Suprapubic skin (tissue), 4 donors: Measurements from ENCODE around the gene FIBIN.

ENCODE experiments used
- EP300 ChIP-seq: sonication (generic); formaldehyde crosslinking; IDR thresholded peaks from one replicate; pipeline ENCODE4 v1.6.1; 2017; ENCODE audit warnings: antibody characterized with exemption
- POLR2A ChIP-seq, 2 donors: fragments of 450-650 bp; IDR thresholded peaks; one replicate each; pipeline ENCODE4 v1.6.1; 2017; ENCODE audit warnings: antibody characterized with exemption in 2 of 2, mild to moderate bottlenecking in 2 of 2, moderate library complexity in 2 of 2
- POLR2AphosphoS5 ChIP-seq, 3 donors: sonication (generic); formaldehyde crosslinking; IDR thresholded peaks; one replicate each; pipeline ENCODE4 v1.6.1; 2017; ENCODE audit warnings: antibody characterized with exemption in 3 of 3
- TF ChIP-seq, protein P1 (sequence below), 2 donors: fragments of 200-600 bp in 1 of 2; fragments of 450-650 bp in 1 of 2; sonication (generic) in 1 of 2; IDR thresholded peaks; one replicate each; pipeline ENCODE4 v1.5.1; 2016 to 2019; ENCODE audit warnings: antibody characterized with exemption in 2 of 2, mild to moderate bottlenecking in 1 of 2, moderate library complexity in 1 of 2

DNA sequence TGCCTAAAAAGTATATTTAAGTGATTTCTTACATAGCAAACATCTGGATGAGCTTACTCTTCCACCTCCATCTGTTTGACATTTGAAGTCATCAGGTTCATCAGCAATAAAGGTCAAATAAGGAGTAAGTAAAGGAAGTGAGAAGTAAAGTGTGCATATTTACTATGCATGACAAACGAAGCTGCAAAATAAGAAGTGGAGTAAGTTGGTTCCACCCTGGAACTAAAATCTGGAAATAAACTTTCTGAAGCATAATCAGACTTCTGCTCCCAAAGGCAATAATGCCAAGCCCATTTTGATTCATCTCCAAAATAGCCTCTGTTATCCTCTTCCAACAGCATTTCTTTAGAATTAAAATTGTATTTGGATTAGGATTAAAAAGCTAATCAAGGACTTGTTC, 8.4 kb upstream of the FIBIN start:
- TF ChIP-seq, protein P1, sequence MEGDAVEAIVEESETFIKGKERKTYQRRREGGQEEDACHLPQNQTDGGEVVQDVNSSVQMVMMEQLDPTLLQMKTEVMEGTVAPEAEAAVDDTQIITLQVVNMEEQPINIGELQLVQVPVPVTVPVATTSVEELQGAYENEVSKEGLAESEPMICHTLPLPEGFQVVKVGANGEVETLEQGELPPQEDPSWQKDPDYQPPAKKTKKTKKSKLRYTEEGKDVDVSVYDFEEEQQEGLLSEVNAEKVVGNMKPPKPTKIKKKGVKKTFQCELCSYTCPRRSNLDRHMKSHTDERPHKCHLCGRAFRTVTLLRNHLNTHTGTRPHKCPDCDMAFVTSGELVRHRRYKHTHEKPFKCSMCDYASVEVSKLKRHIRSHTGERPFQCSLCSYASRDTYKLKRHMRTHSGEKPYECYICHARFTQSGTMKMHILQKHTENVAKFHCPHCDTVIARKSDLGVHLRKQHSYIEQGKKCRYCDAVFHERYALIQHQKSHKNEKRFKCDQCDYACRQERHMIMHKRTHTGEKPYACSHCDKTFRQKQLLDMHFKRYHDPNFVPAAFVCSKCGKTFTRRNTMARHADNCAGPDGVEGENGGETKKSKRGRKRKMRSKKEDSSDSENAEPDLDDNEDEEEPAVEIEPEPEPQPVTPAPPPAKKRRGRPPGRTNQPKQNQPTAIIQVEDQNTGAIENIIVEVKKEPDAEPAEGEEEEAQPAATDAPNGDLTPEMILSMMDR (IDR thresholded peaks at IDR 0.05), result no peak
- TF ChIP-seq POLR2AphosphoS5 (IDR thresholded peaks at IDR 0.05) (no peak), EP300 (no peak), POLR2A (IDR thresholded peaks at IDR 0.05) (no peak)
